Effector memory CD8-positive, alpha-beta T cell (primary cell): Measurements from ENCODE around the gene CLCF1.
A peak's percentile ranks its signal among the peaks of the same experiment; 100 is the strongest.
"Not testable (repeated sequence)": the region's sequence is repeated elsewhere in the genome, so short reads cannot be mapped to it uniquely, and the experiment has no call there.

Source experiments
- ATAC-seq: fragments of 150-1000 bp; cut with Tn5 transposase; replicated peaks from 2 replicates; pipeline ENCODE4 v1.10.0; 2021; ENCODE audit warnings: mild to moderate bottlenecking, moderate library complexity
- DNase-seq, 3 experiments: peaks; one replicate each; pipeline ENCODE4 v3.0.0; 2021
- H3K27ac Mint-ChIP-seq, 2 donors: one replicate each; pipeline ENCODE4 v1.8.0; 2022; ENCODE audit warnings: mild to moderate bottlenecking in 2 of 2, mixed read lengths in 2 of 2, moderate library complexity in 2 of 2
- H3K27me3 Mint-ChIP-seq, 2 donors: one replicate each; pipeline ENCODE4 v1.8.0; 2022; ENCODE audit warnings: mixed read lengths in 2 of 2
- H3K36me3 Mint-ChIP-seq: one replicate; pipeline ENCODE4 v1.8.0; 2022; ENCODE audit warnings: mild to moderate bottlenecking, moderate library complexity, mixed read lengths; ENCODE audit not compliant: insufficient read depth
- H3K4me1 Mint-ChIP-seq, 2 donors: one replicate each; pipeline ENCODE4 v1.8.0; 2022; ENCODE audit warnings: low read depth in 2 of 2, mixed read lengths in 2 of 2
- H3K4me3 Mint-ChIP-seq, 2 donors: one replicate each; pipeline ENCODE4 v1.8.0; 2022; ENCODE audit warnings: mild to moderate bottlenecking in 2 of 2, mixed read lengths in 2 of 2, moderate library complexity in 2 of 2
- H3K9me3 Mint-ChIP-seq, 2 donors: one replicate each; pipeline ENCODE4 v1.8.0; 2022; ENCODE audit warnings: mixed read lengths in 2 of 2

The CLCF1 gene

GRCh38 chr11:67405688-67406339 lies 32.4 kb upstream of the CLCF1 start:
- H3K4me3 Mint-ChIP-seq, result peak overlapping the region; percentile 97 to 99
- peaks cover 62% of the 10 kb centered on the region for H3K36me3 Mint-ChIP-seq
- peak overlapping the region; percentile 89 for H3K27ac Mint-ChIP-seq
- H3K4me1 Mint-ChIP-seq, result peaks cover 55 to 61% of the 10 kb centered on the region in 2 donors
- DNase-seq (no peak), ATAC-seq (no peak)
- H3K9me3 Mint-ChIP-seq, result no peaks in the 10 kb centered on the region
- no peaks in the 10 kb centered on the region for H3K27me3 Mint-ChIP-seq

DNA sequence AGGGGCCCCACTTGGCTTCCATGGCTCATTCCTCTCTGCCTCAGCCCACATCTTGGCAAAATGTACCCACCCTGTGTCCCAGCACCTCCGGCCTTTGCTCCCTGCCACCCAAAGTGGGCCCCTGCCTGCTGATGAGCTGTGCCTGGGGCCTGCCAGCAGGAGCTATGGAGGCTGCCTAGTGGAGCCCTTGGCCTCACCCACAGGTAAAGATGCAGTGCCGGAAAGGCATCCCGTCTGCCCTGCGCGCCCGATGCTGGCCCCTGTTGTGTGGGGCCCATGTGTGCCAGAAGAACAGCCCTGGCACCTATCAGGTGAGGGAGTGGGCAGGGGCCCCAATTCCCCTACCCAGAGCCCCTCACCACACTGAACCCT lies 31.8 kb upstream of the CLCF1 start:
- no peak for DNase-seq
- H3K4me1 Mint-ChIP-seq, result peaks cover 49 to 60% of the 10 kb centered on the region in 2 donors
- peaks cover 67% of the 10 kb centered on the region for H3K36me3 Mint-ChIP-seq
- H3K27ac Mint-ChIP-seq, result peak overlapping the region; percentile 89
- ATAC-seq, result no peak
- H3K27me3 Mint-ChIP-seq, result no peaks in the 10 kb centered on the region
- H3K9me3 Mint-ChIP-seq, result no peaks in the 10 kb centered on the region
- H3K4me3 Mint-ChIP-seq, result peak overlapping the region; percentile 97 to 99

GRCh38 chr11:67404515-67405195 lies 31.3 kb upstream of the CLCF1 start:
- ATAC-seq, result peak; percentile 5
- Mint-ChIP-seq H3K27ac (peak overlapping the region; percentile 89), H3K36me3 (peaks cover 66% of the 10 kb centered on the region), H3K4me3 (peak overlapping the region; percentile 97 to 99), H3K27me3 (no peaks in the 10 kb centered on the region), H3K9me3 (no peaks in the 10 kb centered on the region), H3K4me1 (peaks cover 44 to 57% of the 10 kb centered on the region in 2 donors)
- peak in 1 of 3 experiments; percentile 46 for DNase-seq

DNA sequence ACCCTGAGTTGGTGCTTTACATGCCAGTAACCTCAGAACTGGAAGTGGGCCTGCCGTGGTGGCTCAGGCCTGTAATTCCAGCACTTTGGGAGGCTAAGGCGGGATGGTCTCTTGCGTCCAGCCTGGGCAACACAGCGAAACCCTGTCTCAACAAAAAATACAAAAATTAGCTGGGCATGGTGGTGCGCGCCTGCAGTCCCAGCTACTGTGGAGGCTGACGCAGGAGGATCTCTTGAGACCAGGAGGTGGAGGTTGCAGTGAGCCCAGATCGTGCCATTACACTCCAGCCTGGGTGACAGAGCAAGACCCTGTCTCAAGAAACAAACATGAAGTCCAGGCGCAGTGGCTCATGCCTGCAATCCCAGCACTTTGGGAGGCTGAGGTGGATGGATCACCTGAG lies 29.7 kb upstream of the CLCF1 start:
- H3K27me3 Mint-ChIP-seq, ATAC-seq, H3K9me3 Mint-ChIP-seq, DNase-seq: not testable (repeated sequence)
- peaks cover 47 to 50% of the 10 kb centered on the region in 2 donors for H3K4me1 Mint-ChIP-seq
- H3K4me3 Mint-ChIP-seq, result peak overlapping the region; percentile 97 to 99
- peaks cover 67% of the 10 kb centered on the region for H3K36me3 Mint-ChIP-seq
- H3K27ac Mint-ChIP-seq, result peak overlapping the region; percentile 89

DNA sequence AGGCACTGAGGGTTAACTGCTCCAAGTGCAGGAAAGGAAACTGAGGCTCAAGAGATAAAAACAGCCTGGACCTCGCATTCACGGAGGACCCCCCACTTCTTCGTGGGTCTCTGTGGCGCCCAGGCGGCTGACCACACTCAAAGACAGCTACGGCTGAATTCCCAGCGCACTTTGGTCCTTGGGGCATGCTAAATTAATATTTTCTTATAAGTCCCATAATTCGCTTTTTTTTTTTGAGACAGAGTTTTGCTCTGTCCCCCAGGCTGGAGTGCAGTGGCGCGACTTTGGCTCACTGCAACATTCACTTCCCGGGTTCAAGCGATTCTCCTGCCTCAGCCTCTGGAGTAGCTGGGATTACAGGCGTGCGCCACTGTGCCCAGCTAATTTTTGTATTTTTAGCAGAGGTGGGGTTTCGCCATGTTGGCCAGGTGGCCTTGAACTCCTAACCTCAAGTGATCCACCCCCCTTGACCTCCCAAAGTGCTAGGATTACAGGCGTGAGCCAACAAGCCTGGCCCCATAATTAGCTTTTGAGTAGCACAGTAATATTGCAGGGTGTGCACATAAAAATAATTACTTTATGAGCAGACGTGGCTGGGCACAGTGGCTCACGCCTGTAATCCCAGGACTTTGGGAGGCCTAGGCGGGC lies 28.9 kb upstream of the CLCF1 start:
- not testable (repeated sequence) for H3K9me3 Mint-ChIP-seq, DNase-seq, H3K27me3 Mint-ChIP-seq, ATAC-seq
- H3K4me1 Mint-ChIP-seq, result peaks cover 48 to 49% of the 10 kb centered on the region in 2 donors
- H3K36me3 Mint-ChIP-seq, result peaks cover 64% of the 10 kb centered on the region
- H3K27ac Mint-ChIP-seq, result peak overlapping the region in 1 of 2 donors; percentile 62
- peak overlapping the region; percentile 97 to 99 for H3K4me3 Mint-ChIP-seq

- ATAC-seq, result peak; percentile 68
- H3K36me3 Mint-ChIP-seq, result peaks cover 63% of the 10 kb centered on the region
- peaks cover 46 to 48% of the 10 kb centered on the region in 2 donors for H3K4me1 Mint-ChIP-seq
These were observed 28.2 kb upstream of the CLCF1 start, which contains the start of gene PPP1CA for GRCh38 chr11:67401495-67402191. PPP1CA (minus strand) TSS chr11:67401858; CDS start chr11:67401782, 76 bp downstream.

GRCh38 chr11:67400942-67401494 lies 27.6 kb upstream of the CLCF1 start:
- H3K27me3 Mint-ChIP-seq, result no peaks in the 10 kb centered on the region
- H3K4me3 Mint-ChIP-seq, result peak overlapping the region; percentile 97 to 99
- H3K36me3 Mint-ChIP-seq, result peaks cover 60% of the 10 kb centered on the region
- H3K4me1 Mint-ChIP-seq, result peaks cover 42 to 45% of the 10 kb centered on the region in 2 donors
- DNase-seq, result peak in 1 of 3 experiments; percentile 39
- no peaks in the 10 kb centered on the region for H3K9me3 Mint-ChIP-seq
- H3K27ac Mint-ChIP-seq, result peak overlapping the region; percentile 77 to 88
- ATAC-seq, result peak; percentile 18

More at GRCh38 chr11:67401495-67402191, 28.2 kb upstream of the CLCF1 start, which contains the start of gene PPP1CA:
- peak; percentile 85 to 93 (median 92) for DNase-seq
- Mint-ChIP-seq H3K27me3 (no peaks in the 10 kb centered on the region), H3K4me3 (peak within 1 kb of the TSS; percentile 97 to 99), H3K27ac (peak within 1 kb of the TSS; percentile 77 to 88), H3K9me3 (no peaks in the 10 kb centered on the region)

GRCh38 chr11:67400251-67400941 lies 27.0 kb upstream of the CLCF1 start:
- DNase-seq (no peak), ATAC-seq (no peak)
- Mint-ChIP-seq H3K36me3 (peaks cover 60% of the 10 kb centered on the region), H3K4me1 (peaks cover 41 to 43% of the 10 kb centered on the region in 2 donors), H3K27me3 (no peaks in the 10 kb centered on the region), H3K27ac (peak overlapping the region; percentile 77 to 88), H3K9me3 (no peaks in the 10 kb centered on the region), H3K4me3 (peak overlapping the region; percentile 97 to 99)

- Mint-ChIP-seq H3K27ac (peak overlapping the region in 1 of 2 donors; percentile 88), H3K4me1 (peaks cover 32 to 35% of the 10 kb centered on the region in 2 donors)
- ATAC-seq, result no peak
These were observed 25.5 kb upstream of the CLCF1 start for GRCh38 chr11:67398661-67399563.

DNA sequence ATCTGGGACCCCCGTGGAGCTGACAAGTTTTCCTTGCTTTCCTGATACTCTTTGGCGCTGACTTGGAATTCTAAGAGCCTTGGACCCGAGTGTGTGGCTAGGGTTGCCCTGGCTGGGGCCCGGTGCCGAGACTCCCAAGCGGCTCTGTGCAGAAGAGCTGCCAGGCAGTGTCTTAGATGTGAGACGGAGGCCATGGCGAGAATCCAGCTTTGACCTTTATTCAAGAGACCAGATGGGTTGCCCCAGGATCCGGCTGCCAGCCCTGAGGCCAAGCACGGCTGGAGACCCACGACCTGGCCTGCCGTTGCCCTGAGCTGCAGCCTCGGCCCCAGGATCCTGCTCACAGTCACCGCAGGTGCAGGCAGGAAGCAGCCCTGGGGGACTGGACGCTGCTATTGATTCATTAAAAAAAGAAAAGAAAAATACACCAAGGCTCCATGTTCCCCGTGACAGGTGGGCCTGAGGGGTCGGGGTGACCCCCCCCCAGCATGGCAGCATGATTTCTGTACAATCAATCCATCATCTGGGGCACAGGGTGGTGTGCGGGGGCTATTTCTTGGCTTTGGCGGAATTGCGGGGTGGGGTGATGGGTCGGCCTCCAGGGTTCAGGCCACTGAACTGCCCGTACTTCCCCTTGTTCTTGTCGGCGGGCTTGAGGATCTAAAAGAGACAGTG lies 24.7 kb upstream of the CLCF1 start:
- Mint-ChIP-seq H3K36me3 (peaks cover 56% of the 10 kb centered on the region), H3K9me3 (no peaks in the 10 kb centered on the region), H3K4me1 (peaks cover 28 to 34% of the 10 kb centered on the region in 2 donors), H3K27ac (peak overlapping the region; percentile 86 to 90), H3K4me3 (peak overlapping the region; percentile 45), H3K27me3 (no peaks in the 10 kb centered on the region)
- ATAC-seq, result no peak
- no peak for DNase-seq

More at GRCh38 chr11:67398661-67399563, 25.5 kb upstream of the CLCF1 start:
- peaks cover 62% of the 10 kb centered on the region for H3K36me3 Mint-ChIP-seq
- DNase-seq, result no peak
- peak overlapping the region in 1 of 2 donors; percentile 99 for H3K4me3 Mint-ChIP-seq
- H3K9me3 Mint-ChIP-seq, result no peaks in the 10 kb centered on the region
- H3K27me3 Mint-ChIP-seq, result no peaks in the 10 kb centered on the region

DNA sequence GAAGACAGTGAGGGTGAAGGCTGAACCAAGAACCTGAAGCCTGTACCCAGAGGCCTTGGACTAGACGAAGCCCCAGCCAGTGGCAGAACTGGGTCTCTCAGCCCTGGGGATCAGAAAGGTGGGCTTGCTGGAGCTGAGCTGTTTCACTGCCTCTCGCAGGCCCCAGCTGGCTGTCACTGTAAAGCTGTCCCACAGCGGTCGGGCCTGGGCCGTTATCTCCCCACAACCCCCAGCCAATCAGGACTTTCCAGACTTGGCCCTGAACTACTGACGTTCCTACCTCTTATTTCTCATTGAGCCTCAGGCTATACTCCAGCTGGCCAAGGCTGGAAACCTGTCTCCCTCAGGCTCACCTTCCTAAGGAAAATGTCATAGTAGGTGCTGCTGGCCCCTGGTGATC lies 24.1 kb upstream of the CLCF1 start:
- peaks cover 32 to 36% of the 10 kb centered on the region in 2 donors for H3K4me1 Mint-ChIP-seq
- no peaks in the 10 kb centered on the region for H3K27me3 Mint-ChIP-seq
- peak overlapping the region; percentile 86 to 90 for H3K27ac Mint-ChIP-seq

More for the DNA sequence above, 24.1 kb upstream of the CLCF1 start:
- ATAC-seq (no peak), DNase-seq (no peak)
- Mint-ChIP-seq H3K9me3 (no peaks in the 10 kb centered on the region), H3K36me3 (peaks cover 56% of the 10 kb centered on the region), H3K4me3 (peak overlapping the region; percentile 45)
